Measurements from ENCODE around the gene MBD3L3.

GRCh38 chr19:7074705-7075282, 16.3 kb upstream of the MBD3L3 start:
- TF ChIP-seq POLR2A (IDR thresholded peaks at IDR 0.05; ENCODE audit: extremely low read depth, insufficient read length), result no peak
- TF ChIP-seq, protein P1, sequence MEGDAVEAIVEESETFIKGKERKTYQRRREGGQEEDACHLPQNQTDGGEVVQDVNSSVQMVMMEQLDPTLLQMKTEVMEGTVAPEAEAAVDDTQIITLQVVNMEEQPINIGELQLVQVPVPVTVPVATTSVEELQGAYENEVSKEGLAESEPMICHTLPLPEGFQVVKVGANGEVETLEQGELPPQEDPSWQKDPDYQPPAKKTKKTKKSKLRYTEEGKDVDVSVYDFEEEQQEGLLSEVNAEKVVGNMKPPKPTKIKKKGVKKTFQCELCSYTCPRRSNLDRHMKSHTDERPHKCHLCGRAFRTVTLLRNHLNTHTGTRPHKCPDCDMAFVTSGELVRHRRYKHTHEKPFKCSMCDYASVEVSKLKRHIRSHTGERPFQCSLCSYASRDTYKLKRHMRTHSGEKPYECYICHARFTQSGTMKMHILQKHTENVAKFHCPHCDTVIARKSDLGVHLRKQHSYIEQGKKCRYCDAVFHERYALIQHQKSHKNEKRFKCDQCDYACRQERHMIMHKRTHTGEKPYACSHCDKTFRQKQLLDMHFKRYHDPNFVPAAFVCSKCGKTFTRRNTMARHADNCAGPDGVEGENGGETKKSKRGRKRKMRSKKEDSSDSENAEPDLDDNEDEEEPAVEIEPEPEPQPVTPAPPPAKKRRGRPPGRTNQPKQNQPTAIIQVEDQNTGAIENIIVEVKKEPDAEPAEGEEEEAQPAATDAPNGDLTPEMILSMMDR (IDR thresholded peaks at IDR 0.05; ENCODE audit: low read depth, low read length), result no peak
- TF ChIP-seq, protein P2, sequence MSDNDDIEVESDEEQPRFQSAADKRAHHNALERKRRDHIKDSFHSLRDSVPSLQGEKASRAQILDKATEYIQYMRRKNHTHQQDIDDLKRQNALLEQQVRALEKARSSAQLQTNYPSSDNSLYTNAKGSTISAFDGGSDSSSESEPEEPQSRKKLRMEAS (IDR thresholded peaks at IDR 0.05; ENCODE audit: low read depth, low read length), result no peak
